NCI-H1694 treated with DMSO at 0.1 percent for 48 hours (cell line): ENCODE results near the gene FOXP3.

Source experiments
- DNase-seq: peaks from one replicate; lab custom pipeline; 2025; lab: John Stamatoyannopoulos, UW

FOXP3 gene

DNA sequence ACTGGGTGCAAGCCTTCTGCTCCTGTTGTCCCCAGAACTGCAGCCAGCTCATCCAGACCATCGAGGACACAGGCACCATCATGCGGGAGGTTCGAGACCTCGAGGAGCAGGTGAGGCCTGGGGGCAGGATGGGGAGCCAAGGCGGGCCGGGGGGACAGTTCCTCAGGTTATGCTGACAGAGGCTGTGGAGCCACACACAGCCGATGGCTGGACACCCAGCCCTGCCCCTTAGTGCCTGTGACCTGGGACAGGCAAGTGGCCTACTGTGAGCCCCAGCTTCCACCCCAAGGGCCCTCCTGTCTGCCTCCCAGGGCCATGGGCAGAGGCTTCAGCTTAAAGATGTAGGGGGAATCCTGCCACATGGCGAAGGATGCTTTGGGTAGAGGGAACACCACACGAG, 14.9 kb downstream of the FOXP3 start:
- no peak for DNase-seq

DNA sequence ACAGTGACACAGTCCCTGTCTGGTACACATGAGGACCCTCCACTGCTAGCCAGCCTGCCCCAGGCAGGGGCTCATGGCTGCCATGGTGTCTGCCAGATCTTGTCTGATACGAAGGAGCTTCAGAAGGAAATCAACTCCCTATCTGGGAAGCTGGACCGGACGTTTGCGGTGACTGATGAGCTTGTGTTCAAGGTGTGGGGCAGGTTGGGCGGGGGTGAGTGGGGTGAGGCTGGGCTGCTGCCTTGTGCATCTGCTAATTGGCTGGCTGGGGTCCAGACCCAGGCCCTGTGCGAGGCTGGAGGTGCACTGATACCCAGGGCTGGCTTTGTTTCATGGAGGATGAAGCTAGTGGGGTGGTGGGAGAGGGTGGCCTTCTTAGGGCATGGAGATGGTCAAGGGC, 15.4 kb downstream of the FOXP3 start:
- no peak for DNase-seq

DNA sequence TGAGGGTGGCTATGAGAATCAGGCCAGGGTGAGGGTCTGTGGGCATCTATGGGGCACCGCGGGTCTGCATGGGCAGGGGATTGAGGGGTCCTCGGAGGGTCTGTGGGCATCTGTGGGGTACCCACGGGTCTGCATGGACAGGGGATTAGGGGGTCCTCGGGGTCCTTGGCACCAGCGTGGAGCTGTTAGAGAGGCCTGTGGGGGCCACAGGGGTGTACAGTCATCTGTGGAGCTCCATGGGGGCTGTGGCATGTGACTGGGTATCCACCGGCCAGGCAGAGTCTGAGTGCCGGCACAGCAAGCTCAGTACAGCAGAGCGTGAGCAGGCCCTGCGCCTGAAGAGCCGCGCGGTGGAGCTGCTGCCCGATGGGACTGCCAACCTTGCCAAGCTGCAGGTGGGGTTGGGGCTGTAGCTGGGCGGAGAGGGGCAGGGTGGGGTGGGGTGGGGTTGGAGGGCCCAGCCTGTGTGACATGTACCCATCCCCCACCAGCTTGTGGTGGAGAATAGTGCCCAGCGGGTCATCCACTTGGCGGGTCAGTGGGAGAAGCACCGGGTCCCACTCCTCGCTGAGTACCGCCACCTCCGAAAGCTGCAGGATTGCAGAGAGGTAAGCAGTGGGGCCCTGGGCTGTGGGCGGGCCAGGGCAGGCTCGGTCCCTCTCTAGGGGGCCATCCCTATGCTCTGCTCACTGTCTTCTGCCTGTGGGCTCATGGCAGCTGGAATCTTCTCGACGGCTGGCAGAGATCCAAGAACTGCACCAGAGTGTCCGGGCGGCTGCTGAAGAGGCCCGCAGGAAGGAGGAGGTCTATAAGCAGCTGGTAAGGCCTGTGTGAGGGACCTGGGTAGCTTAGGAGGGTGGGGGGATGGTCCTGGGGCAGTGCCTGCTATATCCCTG, 16.3 kb downstream of the FOXP3 start:
- DNase-seq, result peak; percentile 8

DNA sequence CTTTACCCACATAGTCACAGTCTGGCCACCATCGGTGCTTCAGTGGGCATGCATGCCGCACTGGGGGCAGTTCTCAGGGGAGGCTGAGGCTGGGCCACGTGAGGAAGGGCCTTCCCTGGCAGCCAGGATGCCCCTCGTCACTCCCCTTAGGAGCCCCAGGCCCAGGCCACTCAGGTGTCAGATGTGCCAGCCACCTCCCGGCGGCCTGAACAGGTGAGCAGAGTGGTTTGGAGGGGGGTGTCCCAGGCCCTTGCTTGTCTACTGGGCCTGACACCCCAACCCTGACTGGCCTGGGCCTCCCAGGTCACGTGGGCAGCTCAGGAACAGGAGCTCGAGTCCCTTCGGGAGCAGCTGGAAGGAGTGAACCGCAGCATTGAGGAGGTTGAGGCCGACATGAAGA, 17.2 kb downstream of the FOXP3 start:
- no peak for DNase-seq

DNA sequence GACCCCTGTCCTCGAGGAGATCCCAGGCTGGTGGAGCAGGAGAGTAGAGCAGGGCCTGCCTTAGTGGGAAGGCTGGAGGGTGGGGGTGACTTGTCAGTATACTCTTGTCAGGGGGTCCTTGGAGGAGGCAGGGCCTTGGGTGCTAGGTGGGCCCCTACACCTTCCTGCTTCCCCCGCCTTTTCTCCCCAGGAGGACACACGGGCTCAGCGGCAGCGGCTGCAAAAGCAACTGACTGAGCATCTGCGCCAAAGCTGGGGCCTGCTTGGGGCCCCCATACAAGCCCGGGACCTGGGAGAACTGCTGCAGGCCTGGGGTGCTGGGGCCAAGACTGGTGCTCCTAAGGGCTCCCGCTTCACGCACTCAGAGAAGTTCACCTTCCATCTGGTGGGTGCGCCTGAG, 18.0 kb downstream of the FOXP3 start:
- no peak for DNase-seq

DNA sequence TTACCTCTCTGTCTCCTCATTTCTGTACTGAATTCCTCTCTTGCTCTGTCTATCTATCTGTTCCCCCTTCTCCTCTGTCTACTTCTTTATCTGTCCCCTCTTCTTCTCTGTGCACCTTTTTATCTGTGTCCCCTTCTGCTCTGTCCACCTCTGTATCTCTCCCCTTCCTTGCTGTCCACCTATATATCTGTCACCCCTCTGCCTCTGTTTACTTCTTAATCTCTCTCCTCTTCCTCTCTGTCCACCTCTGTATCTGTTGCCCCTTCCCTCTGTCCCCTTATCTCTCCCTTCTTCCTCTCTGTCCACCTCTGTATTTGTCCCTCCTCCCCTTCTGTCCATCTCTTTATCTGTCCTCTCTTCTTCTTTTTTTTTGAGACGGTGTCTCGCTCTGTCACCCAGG, 20.3 kb downstream of the FOXP3 start:
- DNase-seq, result no peak

DNA sequence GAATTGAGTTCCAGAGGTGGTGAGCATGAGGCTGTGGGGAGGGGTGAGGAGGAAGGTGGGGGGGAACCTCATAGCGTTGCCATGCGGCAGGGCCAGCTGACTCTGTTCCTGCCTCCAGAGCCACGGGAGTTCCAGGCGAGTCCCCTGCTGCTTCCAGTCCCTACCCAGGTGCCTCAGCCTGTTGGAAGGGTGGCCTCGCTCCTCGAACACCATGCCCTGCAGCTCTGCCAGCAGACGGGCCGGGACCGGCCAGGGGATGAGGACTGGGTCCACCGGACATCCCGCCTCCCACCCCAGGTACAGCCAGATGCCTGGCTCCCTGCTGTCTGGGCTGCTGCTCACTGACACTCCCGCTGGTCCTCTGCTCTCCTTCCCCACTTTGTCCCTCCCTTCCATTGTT, 21.3 kb downstream of the FOXP3 start:
- DNase-seq, result no peak

DNA sequence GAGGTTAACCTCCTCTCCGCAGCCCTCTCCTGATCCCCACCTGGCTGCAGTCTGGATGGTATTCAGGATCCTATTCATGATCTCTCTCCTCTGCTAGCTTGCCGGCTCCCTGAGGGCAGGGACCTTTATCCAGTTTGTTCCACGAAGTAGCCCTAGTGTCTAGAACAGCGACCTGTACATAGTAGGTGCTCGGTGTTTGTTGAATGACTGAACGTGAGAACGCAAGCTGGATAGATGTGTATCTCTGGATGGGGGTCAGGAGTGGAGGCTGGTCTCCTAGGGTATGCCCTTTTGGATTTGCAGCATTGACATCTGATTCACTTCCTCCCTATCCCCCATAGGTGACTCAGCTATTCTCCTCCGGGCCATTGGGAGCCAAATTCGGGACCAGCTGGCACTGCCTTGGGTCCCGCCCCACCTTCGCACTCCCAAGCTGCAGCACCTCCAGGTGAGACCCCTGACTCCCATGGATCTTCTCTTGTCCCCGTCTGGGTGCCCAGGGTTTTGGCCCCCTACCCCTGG, 21.9 kb downstream of the FOXP3 start:
- DNase-seq, result no peak

DNA sequence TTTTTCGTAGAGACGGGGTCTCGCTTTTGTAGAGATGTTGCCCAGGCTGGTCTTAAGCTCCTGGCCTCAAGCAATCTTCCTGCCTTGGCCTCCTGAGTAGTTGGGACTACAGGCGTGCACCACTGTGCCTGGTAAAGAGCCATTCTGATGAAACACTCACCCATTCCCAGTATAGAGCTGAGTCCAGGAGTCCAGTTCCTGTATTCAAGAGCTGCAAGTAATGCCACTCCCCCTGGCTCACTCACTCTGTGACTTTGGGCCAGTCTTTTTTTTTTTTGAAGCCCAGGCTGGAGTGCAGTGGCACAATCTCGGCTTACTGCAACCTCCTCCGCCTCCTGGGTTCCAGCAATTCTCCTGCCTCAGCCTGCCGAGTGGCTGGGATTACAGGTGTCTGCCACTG, 25.8 kb downstream of the FOXP3 start:
- DNase-seq, result no peak

DNA sequence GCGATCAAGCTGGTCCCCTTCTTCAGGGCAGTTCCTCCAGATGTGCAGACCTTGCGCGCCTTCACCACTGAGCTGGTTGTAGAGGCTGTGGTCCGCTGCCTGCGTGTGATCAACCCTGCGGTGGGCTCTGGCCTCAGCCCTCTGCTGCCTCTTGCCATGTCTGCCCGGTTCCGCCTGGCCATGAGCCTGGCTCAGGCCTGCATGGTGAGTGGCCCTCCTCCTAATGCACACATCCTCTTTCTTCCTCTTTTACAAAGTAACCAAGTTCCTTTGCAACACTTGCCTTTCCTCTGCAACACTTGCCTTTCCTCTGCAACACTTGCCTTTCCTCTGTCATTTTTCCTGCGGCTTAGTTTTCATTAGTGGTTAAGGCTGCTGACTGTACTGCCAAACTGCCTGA, 27.4 kb downstream of the FOXP3 start:
- DNase-seq, result no peak

DNA sequence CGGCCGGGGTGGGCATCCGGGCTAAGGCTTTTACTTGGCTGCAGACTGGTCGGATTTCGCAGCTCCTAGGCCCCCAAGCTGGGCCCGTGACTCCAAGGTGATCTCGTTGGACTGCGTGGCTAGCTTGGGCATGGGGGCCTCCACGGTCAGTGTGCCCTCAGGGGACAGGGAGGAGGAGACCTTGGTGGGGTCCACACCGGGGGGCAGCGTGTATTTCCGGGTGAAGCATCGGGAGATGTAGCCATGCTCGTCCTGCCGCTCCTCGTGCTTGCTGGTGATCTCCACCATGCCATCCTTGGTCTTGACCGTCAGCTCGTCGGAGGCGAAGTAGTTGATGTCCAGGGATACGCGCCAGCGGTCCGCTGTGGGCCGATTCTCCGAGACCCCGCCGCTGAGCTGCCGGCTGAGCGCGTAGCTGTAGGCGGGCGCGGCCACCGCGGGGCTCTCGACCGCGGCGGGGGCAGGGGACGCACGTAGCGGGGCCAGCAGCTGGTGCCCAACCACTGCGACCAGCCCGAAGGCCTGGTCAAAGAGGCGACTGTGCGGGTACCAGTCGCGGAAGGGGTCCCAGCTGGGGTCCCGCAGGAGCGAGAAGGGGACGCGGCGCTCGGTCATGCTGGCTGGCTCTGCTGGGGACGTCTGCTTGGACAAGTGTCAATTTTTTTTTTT, 30.5 kb downstream of the FOXP3 start:
- DNase-seq, result no peak

DNA sequence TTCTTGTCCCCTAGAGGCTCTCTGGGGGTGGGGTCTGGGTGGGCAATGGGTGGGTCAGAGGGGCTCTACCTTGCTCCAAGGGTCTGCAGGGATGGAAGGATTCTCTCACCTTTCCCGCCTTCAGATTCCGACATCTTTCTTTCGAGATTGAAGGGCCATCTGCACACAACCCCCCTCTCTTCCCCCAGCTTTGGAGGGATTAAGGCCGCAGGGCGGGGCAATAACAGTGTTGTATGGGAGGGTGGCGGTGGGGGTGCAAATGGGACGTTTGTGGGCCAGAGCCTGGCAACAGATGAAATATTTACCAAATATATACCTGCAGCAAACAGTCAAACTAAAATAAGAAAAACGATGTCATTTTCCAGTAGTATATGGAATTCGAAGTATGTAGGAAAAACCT, 31.3 kb downstream of the FOXP3 start, which contains the start of gene CACNA1F:
TSS of gene CACNA1F (minus strand) at position 165 of the 400 bp plus-strand sequence. CDS start at position 134, 31 bp downstream.
- no peak for DNase-seq

DNA sequence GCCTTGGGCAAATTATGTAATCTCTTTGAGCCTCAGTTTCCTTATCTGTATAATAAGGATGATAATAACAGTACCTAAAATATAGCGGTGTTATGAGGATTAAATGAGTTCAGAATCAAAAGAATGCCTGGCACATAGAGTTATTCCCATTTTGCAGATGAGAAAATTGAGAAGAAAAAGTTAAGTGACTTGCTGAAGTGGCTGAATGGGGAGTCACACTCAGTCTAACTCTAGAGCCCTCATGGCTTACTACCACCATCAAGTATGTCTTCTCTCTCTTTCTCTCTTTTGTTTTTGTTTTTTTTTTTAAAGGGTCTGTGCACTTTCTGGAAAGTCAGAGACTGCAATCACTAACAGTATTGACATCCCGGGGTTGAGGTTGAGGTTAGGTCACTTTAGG, 32.0 kb downstream of the FOXP3 start:
- no peak for DNase-seq

DNA sequence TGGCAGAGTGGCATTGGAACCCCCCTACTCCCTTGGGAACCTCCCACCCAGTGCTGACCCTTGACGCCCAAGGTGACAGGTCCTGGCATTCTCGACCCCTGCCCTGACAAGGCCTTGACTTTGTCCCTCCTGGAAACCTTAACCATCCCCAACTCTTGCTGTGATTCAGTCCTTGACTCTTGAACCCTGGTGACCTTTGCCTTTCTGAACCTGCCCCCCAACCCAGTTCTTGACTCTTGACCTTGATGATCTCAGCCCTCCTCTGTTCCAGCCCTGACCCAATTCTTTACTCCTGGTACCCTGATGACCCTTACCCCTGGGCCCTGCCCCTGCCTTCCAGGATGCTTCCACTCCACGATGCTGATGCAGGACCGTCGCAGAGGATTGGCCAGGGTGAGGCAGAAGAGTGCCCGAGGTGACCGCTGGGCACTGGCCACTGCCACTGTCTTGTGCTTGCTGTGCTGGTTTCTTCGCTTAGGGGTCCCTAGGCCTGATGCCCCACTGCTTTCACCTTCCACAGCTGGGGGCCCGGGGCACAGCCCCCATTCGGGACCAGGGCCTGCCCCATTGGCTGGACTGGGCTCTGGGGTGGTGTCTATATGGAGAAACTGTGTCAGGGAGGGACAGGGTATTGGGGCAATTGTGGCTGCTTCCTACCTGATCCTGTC, 33.0 kb downstream of the FOXP3 start:
- DNase-seq, result no peak

DNA sequence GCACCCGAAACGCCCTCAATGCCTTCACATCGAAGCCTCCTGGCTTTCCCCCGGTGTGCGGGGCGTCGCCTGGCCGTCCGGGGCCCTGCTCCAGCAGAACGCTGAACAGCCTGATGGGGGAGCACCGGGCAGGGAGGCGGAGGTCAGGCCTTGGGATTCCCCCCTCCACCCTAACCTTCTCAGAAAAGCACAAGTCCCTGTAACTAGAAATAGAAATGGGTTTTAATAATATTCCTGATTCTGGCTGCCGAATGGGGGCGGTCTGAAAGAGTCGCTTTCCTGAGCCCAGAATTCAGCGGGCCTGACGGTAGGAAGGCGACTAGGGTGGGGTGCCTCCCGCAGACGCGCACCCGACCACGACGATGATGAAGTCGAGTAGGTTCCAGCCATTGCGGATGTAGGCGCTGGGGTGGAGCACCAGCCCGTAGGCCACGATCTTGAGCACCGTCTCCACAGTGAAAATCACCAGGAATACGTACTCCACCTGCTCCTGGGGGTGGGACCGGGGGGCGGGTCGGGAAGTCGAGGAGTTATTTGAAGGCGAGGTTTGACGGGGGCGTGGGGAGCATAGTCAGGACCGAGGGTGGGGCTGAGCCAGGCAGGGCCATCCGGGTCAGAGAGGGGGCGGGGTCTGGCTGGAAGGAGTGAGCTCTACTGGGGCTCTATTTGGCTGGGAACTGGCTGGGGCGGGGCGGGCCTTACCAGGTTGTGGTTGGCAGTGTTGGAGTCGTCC, 33.8 kb downstream of the FOXP3 start:
- no peak for DNase-seq

DNA sequence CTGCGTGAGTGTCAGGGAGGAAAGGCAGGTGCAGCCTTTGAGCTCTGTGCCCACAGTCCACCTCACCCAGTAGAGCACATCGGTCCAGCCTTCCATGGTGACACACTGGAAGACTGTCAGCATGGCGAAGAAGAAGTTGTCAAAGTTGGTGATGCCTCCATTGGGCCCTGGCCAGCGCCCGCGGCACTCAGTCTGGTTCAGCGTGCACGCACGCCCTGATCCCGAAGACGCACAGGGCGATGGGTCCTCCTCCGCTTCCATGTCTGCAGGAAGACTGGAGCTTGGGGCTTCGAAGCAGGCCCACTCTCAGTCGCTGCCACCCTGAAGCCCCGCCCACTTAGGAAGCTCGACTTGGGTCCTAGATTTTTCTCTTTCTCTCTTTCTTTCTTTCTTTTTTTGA, 36.3 kb downstream of the FOXP3 start:
- no peak for DNase-seq

DNA sequence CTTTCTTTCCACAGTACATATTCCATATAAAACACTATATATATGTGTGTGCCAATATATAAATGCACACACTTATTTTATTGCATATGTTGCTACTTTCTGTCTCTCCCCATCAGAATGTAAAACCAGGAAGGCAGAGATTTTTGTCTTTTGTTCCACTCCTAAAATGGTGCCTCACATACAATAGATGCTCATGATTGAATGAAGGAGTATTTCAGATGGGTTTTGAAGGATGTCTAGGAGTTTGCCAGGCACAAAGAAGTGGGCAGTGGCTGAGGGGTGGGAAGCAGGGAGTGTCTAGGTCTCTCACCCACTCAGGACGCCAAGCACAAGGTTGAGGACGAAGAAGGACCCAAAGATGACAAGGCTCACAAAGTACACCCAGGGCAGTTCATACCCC, 36.8 kb downstream of the FOXP3 start:
- DNase-seq, result no peak

DNA sequence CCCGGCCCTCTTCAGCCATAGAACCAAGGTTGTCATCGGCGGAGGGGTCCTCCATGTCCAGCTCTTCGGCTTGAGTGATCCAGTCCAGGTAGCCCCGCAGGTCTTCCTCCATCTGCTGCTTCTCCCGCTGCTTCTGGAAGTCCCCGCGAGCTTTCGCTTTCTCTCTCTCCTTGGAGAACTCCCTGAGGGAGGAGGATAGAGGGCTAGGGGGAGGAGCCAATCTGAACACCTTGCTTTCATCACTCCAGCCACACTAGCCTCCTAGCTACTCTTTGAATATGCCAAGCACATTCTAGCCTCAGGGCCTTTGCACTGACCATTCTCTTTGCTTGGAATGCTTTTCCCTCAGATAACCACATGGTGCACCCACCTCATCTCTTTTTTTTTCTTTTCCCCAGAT, 37.6 kb downstream of the FOXP3 start:
- no peak for DNase-seq

DNA sequence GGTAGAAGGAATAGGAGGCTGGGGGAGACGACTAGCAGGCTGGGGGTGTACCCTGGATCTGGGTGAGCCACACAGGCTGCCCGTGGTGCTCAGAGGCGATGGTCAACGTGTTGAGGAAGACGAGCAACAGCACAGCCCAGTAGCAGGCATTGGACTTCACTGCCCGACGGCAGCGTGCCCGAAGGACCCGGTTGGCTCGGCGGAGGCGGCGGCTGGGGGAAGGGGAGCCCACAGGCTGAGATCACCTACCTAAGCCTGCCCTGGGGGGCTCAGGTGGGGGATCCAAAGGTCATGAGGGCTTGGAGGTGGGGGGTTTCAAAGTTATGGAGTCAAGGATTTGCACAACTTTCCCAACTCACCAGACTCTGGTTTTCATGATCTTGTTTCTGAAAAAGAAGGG, 38.7 kb downstream of the FOXP3 start:
- no peak for DNase-seq

DNA sequence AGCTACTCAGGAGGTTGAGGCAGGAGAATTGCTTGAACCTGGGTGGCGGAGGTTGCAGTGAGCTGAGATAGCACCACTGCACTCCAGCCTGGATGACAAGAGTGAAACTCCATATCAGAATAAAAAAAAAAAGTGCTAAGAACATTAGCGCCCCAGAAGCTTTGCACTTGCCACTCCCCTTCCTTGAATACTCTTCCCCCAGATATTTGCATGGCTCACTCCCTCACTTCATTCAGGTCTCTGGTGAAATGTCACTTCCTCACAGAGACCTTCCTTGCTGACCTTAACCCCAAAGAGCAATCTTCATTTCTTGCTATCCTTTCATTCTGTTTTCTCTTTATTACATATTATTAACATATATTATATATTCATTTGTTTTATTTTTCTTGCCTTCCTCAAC, 42.6 kb downstream of the FOXP3 start:
- no peak for DNase-seq

DNA sequence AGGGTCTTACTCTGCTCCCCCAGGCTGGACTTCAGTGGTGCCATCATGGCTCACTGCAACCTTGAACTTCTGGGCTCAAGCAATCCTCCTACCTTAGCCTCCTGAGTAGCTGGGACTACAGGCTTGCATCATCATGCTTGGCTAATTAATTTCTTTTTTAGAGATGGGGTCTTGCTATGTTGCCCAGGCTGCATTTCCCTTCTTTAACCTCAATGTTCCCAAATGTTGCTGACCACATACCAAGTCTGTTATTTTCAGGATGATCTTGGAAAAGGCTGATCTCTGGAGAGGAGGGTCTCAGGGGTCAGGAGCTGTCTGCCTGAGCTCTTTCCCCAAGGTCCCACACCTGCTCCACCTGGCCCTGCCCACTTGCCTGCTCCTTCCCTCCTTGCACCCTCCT, 44.4 kb downstream of the FOXP3 start:
- no peak for DNase-seq

DNA sequence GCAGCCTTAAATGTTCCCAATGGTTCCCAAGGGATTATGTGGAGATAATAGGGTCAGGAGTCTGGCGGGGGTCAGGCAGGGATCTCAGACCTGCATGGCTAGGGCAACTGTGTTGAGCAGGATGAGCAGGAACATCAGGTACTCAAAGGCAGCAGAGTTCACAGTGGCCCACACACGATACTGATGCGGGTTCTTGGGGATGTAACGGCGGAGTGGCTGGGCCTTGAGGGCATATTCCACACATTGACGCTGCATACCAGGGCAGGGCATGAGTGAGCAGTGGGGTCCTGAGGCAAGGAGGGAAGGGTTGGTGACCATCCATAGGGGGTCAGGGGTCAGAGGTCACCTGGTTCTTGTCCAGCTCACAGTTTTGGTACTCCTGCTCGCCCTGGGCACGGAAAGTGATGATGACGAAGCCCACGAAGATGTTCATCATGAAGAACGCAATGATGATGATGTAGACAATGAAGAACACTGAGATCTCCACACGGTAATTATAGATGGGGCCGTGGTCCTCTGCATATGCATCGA, 49.4 kb downstream of the FOXP3 start:
- DNase-seq, result no peak
